GM15510 (cell line): ENCODE data around the gene DMGDH.

Experiments used
- POLR2A ChIP-seq: IDR thresholded peaks from 3 replicates; pipeline ENCODE4 v1.6.1; 2011; ENCODE audit warnings: borderline replicate concordance; ENCODE audit not compliant: insufficient read length; ENCODE audit errors: extremely low read depth

The DMGDH gene

GRCh38 chr5:79036769-79037168 is 32.7 kb downstream of the DMGDH start:
- no peak for TF ChIP-seq POLR2A

GRCh38 chr5:79035237-79035636 is 34.2 kb downstream of the DMGDH start:
- no peak for TF ChIP-seq POLR2A

GRCh38 chr5:79032782-79033181 is 36.7 kb downstream of the DMGDH start:
- no peak for TF ChIP-seq POLR2A

GRCh38 chr5:79032031-79032695 is 37.3 kb downstream of the DMGDH start:
- no peak for TF ChIP-seq POLR2A

GRCh38 chr5:79031485-79031867 is 38.0 kb downstream of the DMGDH start:
- no peak for TF ChIP-seq POLR2A

- TF ChIP-seq POLR2A: no peak
Observed at GRCh38 chr5:79030663-79031484, 38.6 kb downstream of the DMGDH start.

GRCh38 chr5:79025054-79025472 is 44.4 kb downstream of the DMGDH start:
- TF ChIP-seq POLR2A: no peak

GRCh38 chr5:79023947-79024346 is 45.5 kb downstream of the DMGDH start:
- no peak for TF ChIP-seq POLR2A

GRCh38 chr5:79023348-79023747 is 46.1 kb downstream of the DMGDH start:
- no peak for TF ChIP-seq POLR2A

- no peak for TF ChIP-seq POLR2A
Observed at GRCh38 chr5:79022771-79023170, 46.7 kb downstream of the DMGDH start.

GRCh38 chr5:79021753-79022152 is 47.7 kb downstream of the DMGDH start:
- no peak for TF ChIP-seq POLR2A

- no peak for TF ChIP-seq POLR2A
Observed at GRCh38 chr5:79020861-79021561, 48.5 kb downstream of the DMGDH start.

- TF ChIP-seq POLR2A: no peak
Observed at GRCh38 chr5:79014631-79015030, 54.8 kb downstream of the DMGDH start.

- TF ChIP-seq POLR2A: no peak
Observed at GRCh38 chr5:79011869-79012268, 57.6 kb downstream of the DMGDH start.

GRCh38 chr5:79011219-79011836 is 58.1 kb downstream of the DMGDH start:
- no peak for TF ChIP-seq POLR2A
